Measurements from ENCODE around the gene TMEM214. TPM values are rescaled to one million over a fixed set of nuclear protein-coding genes. Genes with fewer than 3 reads are reported as not detected.
A peak's percentile ranks its signal among the peaks of the same experiment; 100 is the strongest.

TMEM214 gene
- total RNA-seq, 4 donors from 2014 or later = 16.1 to 96.2 (median 66.5) TPM

DNA sequence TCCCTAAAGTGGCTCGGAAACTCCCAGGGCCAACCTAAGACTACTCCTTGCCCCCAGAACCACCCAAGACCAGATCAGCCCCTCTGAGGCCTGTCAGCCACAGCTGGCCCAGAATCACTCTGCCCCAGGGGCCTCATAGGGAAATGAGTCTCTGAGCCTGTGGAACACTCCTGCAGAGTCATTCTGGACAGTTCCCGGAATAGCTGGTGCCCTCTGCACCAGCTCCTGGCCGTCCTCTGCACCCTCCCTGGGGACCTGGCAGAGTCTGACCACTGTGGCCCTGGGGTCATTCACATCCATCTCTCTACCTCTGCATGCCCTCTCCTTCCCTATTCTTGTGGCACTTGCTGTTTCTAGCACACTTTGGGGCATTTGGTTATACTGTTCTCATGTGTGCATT is 14.6 kb upstream of the TMEM214 start:
- Histone ChIP-seq H3K36me3 (no peaks in the 10 kb centered on the region), H3K27me3 (no peaks in the 10 kb centered on the region), H3K4me1 (peaks cover 10 to 16% of the 10 kb centered on the region in 2 donors), H3K4me3 (no peak overlapping the region), H3K27ac (no peak overlapping the region), H3K9me3 (no peaks in the 10 kb centered on the region)
- intact Hi-C loops (cut with DNase I; ENCODE audit: low total_unique reads) = loop anchor here (5.0 kb wide), 1 partner anchor 56 kb away; no protein-coding TSS in a partner anchor
- DNase-seq = no peak
- TF ChIP-seq POLR2A (IDR thresholded peaks at IDR 0.05) = no peak
- TF ChIP-seq, protein P1, sequence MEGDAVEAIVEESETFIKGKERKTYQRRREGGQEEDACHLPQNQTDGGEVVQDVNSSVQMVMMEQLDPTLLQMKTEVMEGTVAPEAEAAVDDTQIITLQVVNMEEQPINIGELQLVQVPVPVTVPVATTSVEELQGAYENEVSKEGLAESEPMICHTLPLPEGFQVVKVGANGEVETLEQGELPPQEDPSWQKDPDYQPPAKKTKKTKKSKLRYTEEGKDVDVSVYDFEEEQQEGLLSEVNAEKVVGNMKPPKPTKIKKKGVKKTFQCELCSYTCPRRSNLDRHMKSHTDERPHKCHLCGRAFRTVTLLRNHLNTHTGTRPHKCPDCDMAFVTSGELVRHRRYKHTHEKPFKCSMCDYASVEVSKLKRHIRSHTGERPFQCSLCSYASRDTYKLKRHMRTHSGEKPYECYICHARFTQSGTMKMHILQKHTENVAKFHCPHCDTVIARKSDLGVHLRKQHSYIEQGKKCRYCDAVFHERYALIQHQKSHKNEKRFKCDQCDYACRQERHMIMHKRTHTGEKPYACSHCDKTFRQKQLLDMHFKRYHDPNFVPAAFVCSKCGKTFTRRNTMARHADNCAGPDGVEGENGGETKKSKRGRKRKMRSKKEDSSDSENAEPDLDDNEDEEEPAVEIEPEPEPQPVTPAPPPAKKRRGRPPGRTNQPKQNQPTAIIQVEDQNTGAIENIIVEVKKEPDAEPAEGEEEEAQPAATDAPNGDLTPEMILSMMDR (IDR thresholded peaks at IDR 0.05) = no peak

DNA sequence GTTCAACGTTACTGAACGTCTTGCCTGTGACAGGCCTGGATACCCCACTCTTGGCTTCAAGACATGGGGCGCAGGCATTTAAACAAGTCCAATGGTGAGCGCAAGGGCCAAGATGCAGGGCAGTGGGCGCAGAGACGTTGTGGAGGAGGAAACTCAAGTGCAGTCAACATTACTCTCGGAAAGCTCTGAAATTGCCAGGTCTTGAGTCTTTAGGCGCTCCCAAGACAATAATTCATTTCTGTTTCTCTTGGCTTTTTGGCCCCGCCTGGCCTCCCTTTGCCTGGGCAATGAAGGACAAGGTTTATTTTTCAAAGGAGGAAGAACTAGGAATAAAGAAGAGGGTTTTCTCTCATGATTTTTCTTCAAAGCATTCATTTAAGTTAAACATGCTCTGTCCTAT is 13.3 kb upstream of the TMEM214 start:
- no peaks in the 10 kb centered on the region for H3K27me3 ChIP-seq
- no peak overlapping the region for H3K4me3 ChIP-seq
- no peak for TF ChIP-seq POLR2A (IDR thresholded peaks at IDR 0.05)
- TF ChIP-seq, protein P1 (IDR thresholded peaks at IDR 0.05) = no peak
- peaks cover 10 to 16% of the 10 kb centered on the region in 2 donors for H3K4me1 ChIP-seq
- H3K9me3 ChIP-seq = no peaks in the 10 kb centered on the region
- H3K36me3 ChIP-seq = no peaks in the 10 kb centered on the region
- peak overlapping the region; percentile 39 to 70 for H3K27ac ChIP-seq
- no peak for DNase-seq
- intact Hi-C loops (cut with DNase I; ENCODE audit: low total_unique reads) = loop anchor here (5.0 kb wide), 1 partner anchor 57 kb away; no protein-coding TSS in a partner anchor

DNA sequence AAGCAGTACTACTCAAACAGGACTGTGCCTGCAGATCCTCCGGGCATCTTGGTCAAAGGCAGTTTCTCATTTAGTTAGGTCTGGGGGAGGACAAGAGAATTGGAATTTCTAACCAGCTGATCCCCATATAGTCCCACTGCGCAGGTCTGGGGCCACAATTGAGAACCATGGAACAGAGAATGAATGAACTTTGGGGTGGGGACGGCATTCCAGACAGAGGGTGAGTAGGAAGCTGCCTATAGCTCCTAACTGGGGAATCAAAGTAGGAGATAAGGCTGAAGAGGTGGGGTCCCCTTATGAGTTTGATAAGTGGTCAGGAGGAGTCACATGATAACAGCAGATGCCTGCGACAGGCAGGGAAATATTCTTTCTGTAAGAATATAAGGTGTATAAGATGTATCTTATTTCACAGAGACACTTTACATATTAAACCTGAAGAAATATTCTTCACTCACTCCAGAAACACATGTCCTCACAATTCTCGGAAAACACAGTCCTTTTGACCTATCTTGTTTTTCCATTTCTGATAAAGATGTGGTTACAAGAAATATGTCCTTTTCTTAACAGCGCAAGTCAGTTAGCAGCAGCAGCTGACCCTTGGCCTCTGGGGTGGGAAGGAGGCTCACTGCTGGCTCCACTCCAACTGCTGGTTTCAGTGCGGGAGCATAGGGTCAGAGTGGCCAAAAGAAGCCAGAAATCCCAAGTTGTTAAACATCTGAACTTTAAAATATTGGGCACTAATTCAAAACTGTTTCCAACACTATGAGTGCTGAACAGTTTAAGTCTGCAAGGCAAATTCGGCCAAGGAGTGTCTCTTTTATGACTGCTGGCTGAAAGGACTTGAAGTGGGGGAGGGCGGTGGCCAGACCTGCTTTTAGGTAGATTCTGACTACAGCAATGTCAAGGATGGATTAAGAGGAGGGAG is 12.6 kb upstream of the TMEM214 start:
- no peak for TF ChIP-seq POLR2A (IDR thresholded peaks at IDR 0.05)
- TF ChIP-seq, protein P1 (IDR thresholded peaks at IDR 0.05) = no peak
- H3K27ac ChIP-seq = peak overlapping the region; percentile 39 to 70
- peak; percentile 75 for DNase-seq
- H3K4me1 ChIP-seq = peaks cover 10 to 16% of the 10 kb centered on the region in 2 donors
- no peaks in the 10 kb centered on the region for H3K27me3 ChIP-seq
- intact Hi-C loops (cut with DNase I; ENCODE audit: low total_unique reads) = loop anchor here (5.0 kb wide), 1 partner anchor 58 kb away; no protein-coding TSS in a partner anchor
- no peak overlapping the region for H3K4me3 ChIP-seq
- H3K36me3 ChIP-seq = no peaks in the 10 kb centered on the region
- no peaks in the 10 kb centered on the region for H3K9me3 ChIP-seq

DNA sequence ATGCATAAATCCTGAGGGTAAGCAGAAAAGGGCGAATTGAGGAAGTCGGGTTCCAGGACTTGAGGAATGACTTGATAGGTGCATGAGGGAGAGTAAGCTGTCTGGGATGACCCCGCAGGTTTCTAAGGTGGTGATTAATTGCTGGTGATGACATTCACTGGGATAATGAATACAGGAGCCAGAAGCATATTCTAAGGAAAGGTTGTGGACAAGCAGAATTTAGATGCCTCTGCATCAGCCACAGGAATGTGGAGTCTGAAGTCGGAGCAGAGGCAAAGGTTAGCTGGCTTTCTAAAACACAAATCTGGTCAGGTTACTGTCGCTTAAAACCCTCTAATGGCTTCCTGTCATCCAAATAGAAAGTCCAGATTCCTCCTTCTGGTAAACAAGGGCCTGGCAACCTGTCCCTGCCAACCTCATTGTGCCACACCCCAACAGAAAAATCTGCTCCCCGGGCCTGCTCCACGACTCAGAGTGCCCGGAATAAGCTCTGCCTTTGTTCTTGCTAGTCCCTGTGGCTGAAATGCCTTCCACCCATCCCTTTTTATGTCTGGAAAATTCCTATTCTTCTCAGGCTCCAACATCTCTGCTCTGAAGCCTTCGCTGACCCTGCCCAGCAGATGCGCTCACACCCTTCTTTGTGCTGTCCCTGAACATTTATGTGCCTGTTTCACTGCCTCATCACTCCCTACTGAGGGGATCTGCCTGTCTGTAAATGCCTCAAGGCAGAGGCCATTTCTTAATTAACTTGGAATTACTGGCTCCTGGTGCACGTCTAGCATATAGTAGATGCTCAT is 11.3 kb upstream of the TMEM214 start:
- Histone ChIP-seq H3K27ac (peak overlapping the region; percentile 39 to 70), H3K9me3 (no peaks in the 10 kb centered on the region), H3K4me1 (peaks cover 10 to 16% of the 10 kb centered on the region in 2 donors), H3K4me3 (no peak overlapping the region), H3K27me3 (no peaks in the 10 kb centered on the region), H3K36me3 (no peaks in the 10 kb centered on the region)
- DNase-seq = no peak
- no peak for TF ChIP-seq POLR2A (IDR thresholded peaks at IDR 0.05)
- TF ChIP-seq, protein P1 (IDR thresholded peaks at IDR 0.05) = no peak
- intact Hi-C loops (cut with DNase I; ENCODE audit: low total_unique reads) = no loop called here
